Ascending aorta (tissue), 2 donors: ENCODE results near the gene PARVB. TPM values are rescaled to one million over a fixed set of nuclear protein-coding genes. Genes with fewer than 3 reads are reported as not detected.
"Not testable (repeated sequence)": the region's sequence is repeated elsewhere in the genome, so short reads cannot be mapped to it uniquely, and the experiment has no call there.

Source experiments
- DNase-seq, 2 donors: peaks; one replicate each; pipeline ENCODE4 v3.0.0-alpha.2; 2019; ENCODE audit warnings: low spot score in 2 of 2
- H3K27ac ChIP-seq, 2 donors: fragments of 200-600 bp; sonication (generic); one replicate each; pipeline ENCODE4 v1.5.1; 2016 to 2017; ENCODE audit warnings: mild to moderate bottlenecking in 1 of 2
- H3K27me3 ChIP-seq: fragments of 200-600 bp; sonication (generic); one replicate; pipeline ENCODE4 v1.5.1; 2017
- H3K36me3 ChIP-seq, 2 donors: fragments of 200-600 bp; sonication (generic); one replicate each; pipeline ENCODE4 v1.5.1; 2016
- H3K4me1 ChIP-seq, 2 donors: fragments of 200-600 bp; sonication (generic); one replicate each; pipeline ENCODE4 v1.5.1; 2016 to 2017; ENCODE audit warnings: mild to moderate bottlenecking in 1 of 2
- H3K4me3 ChIP-seq, 2 donors: fragments of 200-600 bp; sonication (generic); one replicate each; pipeline ENCODE4 v1.5.1; 2016 to 2017; ENCODE audit warnings: mild to moderate bottlenecking in 1 of 2
- H3K9me3 ChIP-seq, 2 donors: fragments of 200-600 bp; sonication (generic); one replicate each; pipeline ENCODE4 v1.5.1; 2016
- CTCF ChIP-seq, 3 experiments: fragments of 200-600 bp in 2 of 3; fragments of 450-650 bp in 1 of 3; sonication (generic) in 2 of 3; IDR thresholded peaks; one replicate each; pipeline ENCODE4 v1.5.1; 2016 to 2019; ENCODE audit warnings: antibody characterized with exemption in 3 of 3, mild to moderate bottlenecking in 1 of 3, moderate library complexity in 1 of 3
- intact Hi-C: fragments of 100-400 bp; cut with DNase I; formaldehyde crosslinking; loops from one replicate; pipeline ENCODE4 v1.15.1; 2023
- total RNA-seq: library from RNA; depleted of rRNA; stranded (reverse); fragments of >200 nt; gene quantifications from one replicate; pipeline ENCODE4 v1.1.0, GENCODE V29; 2016

The PARVB gene
- total RNA-seq, 1 donor from 2014 or later = 33.8 TPM

- Histone ChIP-seq H3K4me1 (no peaks in the 10 kb centered on the region), H3K9me3 (no peaks in the 10 kb centered on the region), H3K27ac (no peak overlapping the region), H3K27me3 (no peaks in the 10 kb centered on the region), H3K4me3 (no peak overlapping the region), H3K36me3 (no peaks in the 10 kb centered on the region)
- intact Hi-C loops = no loop called here
- no peak for TF ChIP-seq CTCF (IDR thresholded peaks at IDR 0.05)
- no peak for DNase-seq
Measured at GRCh38 chr22:44014241-44014640, 9.9 kb upstream of the PARVB start.

GRCh38 chr22:44016586-44016985, 7.5 kb upstream of the PARVB start:
- H3K36me3 ChIP-seq, H3K4me3 ChIP-seq, H3K4me1 ChIP-seq, H3K27me3 ChIP-seq, intact Hi-C loops, DNase-seq, H3K9me3 ChIP-seq, H3K27ac ChIP-seq: not testable (repeated sequence)

GRCh38 chr22:44018594-44018993, 5.5 kb upstream of the PARVB start:
- H3K27ac ChIP-seq = no peak overlapping the region
- DNase-seq = no peak
- intact Hi-C loops = no loop called here
- H3K36me3 ChIP-seq = no peaks in the 10 kb centered on the region
- no peaks in the 10 kb centered on the region for H3K9me3 ChIP-seq
- H3K27me3 ChIP-seq = no peaks in the 10 kb centered on the region
- peaks cover 0 to 3% of the 10 kb centered on the region in 2 donors for H3K4me1 ChIP-seq
- TF ChIP-seq CTCF (IDR thresholded peaks at IDR 0.05) = no peak
- H3K4me3 ChIP-seq = no peak overlapping the region

- DNase-seq = no peak
- TF ChIP-seq CTCF (IDR thresholded peaks at IDR 0.05) = no peak
- intact Hi-C loops = no loop called here
Measured at GRCh38 chr22:44019416-44019815, 4.7 kb upstream of the PARVB start.

GRCh38 chr22:44019846-44020245, 4.3 kb upstream of the PARVB start:
- Histone ChIP-seq H3K36me3 (no peaks in the 10 kb centered on the region), H3K27ac (no peak overlapping the region), H3K4me1 (peaks cover 0 to 3% of the 10 kb centered on the region in 2 donors), H3K4me3 (no peak overlapping the region), H3K9me3 (no peaks in the 10 kb centered on the region), H3K27me3 (no peaks in the 10 kb centered on the region)
- intact Hi-C loops = no loop called here
- DNase-seq = no peak
- no peak for TF ChIP-seq CTCF (IDR thresholded peaks at IDR 0.05)

More at GRCh38 chr22:44019416-44019815, 4.7 kb upstream of the PARVB start:
- peaks cover 0 to 3% of the 10 kb centered on the region in 2 donors for H3K4me1 ChIP-seq
- H3K36me3 ChIP-seq = no peaks in the 10 kb centered on the region
- H3K27me3 ChIP-seq = no peaks in the 10 kb centered on the region
- H3K9me3 ChIP-seq = no peaks in the 10 kb centered on the region
- H3K4me3 ChIP-seq = no peak overlapping the region
- H3K27ac ChIP-seq = no peak overlapping the region

- Histone ChIP-seq H3K4me1 (peaks cover 0 to 3% of the 10 kb centered on the region in 2 donors), H3K27me3 (no peaks in the 10 kb centered on the region), H3K36me3 (no peaks in the 10 kb centered on the region), H3K27ac (no peak overlapping the region), H3K4me3 (no peak overlapping the region), H3K9me3 (no peaks in the 10 kb centered on the region)
- TF ChIP-seq CTCF (IDR thresholded peaks at IDR 0.05) = no peak
- no peak for DNase-seq
- intact Hi-C loops = no loop called here
Measured at GRCh38 chr22:44020981-44021380, 3.1 kb upstream of the PARVB start.
